Fibroblast of lung (primary cell): ENCODE measurements around the gene FAM135A. TPM values are rescaled to one million over a fixed set of nuclear protein-coding genes. Genes with fewer than 3 reads are reported as not detected.

ENCODE experiments used
- DNase-seq, 2 donors: peaks; one replicate each; pipeline versions ENCODE4 v3.0.0 to v3.0.0-alpha.2; 2010; ENCODE audit warnings: low read depth in 2 of 2
- H2AFZ ChIP-seq: 2 replicates; pipeline ENCODE4 v1.5.1; 2012; ENCODE audit warnings: low read length, control low read depth, inconsistent platforms
- H3K27ac ChIP-seq: 2 replicates; pipeline ENCODE4 v1.5.1; 2011; ENCODE audit warnings: low read length, control low read depth; ENCODE audit not compliant: insufficient read depth
- H3K27me3 ChIP-seq: 2 replicates; pipeline ENCODE4 v1.5.1; 2011; ENCODE audit warnings: mild to moderate bottlenecking, low read length; ENCODE audit not compliant: control insufficient read depth, insufficient read depth
- H3K36me3 ChIP-seq: 2 replicates; pipeline ENCODE4 v1.5.1; 2011; ENCODE audit warnings: low read length; ENCODE audit not compliant: control insufficient read depth, insufficient read depth
- H3K4me1 ChIP-seq: 2 replicates; pipeline ENCODE4 v1.5.1; 2011; ENCODE audit warnings: low read length; ENCODE audit not compliant: control insufficient read depth, insufficient read depth; ENCODE audit errors: extremely low read depth
- H3K4me2 ChIP-seq: 2 replicates; pipeline ENCODE4 v1.5.1; 2011; ENCODE audit warnings: low read length, control low read depth; ENCODE audit not compliant: insufficient read depth; ENCODE audit errors: extremely low read depth
- H3K4me3 ChIP-seq, 4 experiments: fragments of 200-600 bp in 1 of 4; sonication (generic) in 1 of 4; replicated peaks in 1 of 4; 2 replicates each; pipeline ENCODE4 v1.5.1; 2011 to 2016; ENCODE audit warnings: low read length in 4 of 4, low read depth in 3 of 4, mild to moderate bottlenecking in 3 of 4, control low read depth in 2 of 4, inconsistent platforms in 1 of 4, mixed read lengths in 1 of 4; ENCODE audit not compliant: insufficient read depth in 1 of 4; ENCODE audit errors: control extremely low read depth in 1 of 4
- H3K79me2 ChIP-seq: 2 replicates; pipeline ENCODE4 v1.5.1; 2012; ENCODE audit warnings: mild to moderate bottlenecking, low read length, inconsistent platforms; ENCODE audit not compliant: control insufficient read depth, insufficient read depth
- H3K9ac ChIP-seq: 2 replicates; pipeline ENCODE4 v1.5.1; 2011; ENCODE audit warnings: mild to moderate bottlenecking, low read length, control low read depth; ENCODE audit not compliant: insufficient read depth
- H3K9me3 ChIP-seq: 2 replicates; pipeline ENCODE4 v1.5.1; 2012; ENCODE audit warnings: low read depth, low read length; ENCODE audit not compliant: control insufficient read depth, insufficient read depth
- H4K20me1 ChIP-seq: 2 replicates; pipeline ENCODE4 v1.5.1; 2011; ENCODE audit warnings: low read length; ENCODE audit not compliant: control insufficient read depth, insufficient read depth; ENCODE audit errors: extremely low read depth
- CTCF ChIP-seq, 2 donors: IDR thresholded peaks in 1 of 2; conservative IDR thresholded peaks in 1 of 2; 1 replicate in 1 of 2; 2 replicates in 1 of 2; pipeline ENCODE4 v1.5.1; 2011 to 2012; ENCODE audit warnings: low read length in 2 of 2, control low read depth in 1 of 2, inconsistent platforms in 1 of 2, low read depth in 1 of 2, mild to moderate bottlenecking in 1 of 2
- EZH2 ChIP-seq: IDR thresholded peaks from 2 replicates; pipeline ENCODE4 v1.5.1; 2012; ENCODE audit warnings: low read length, control low read depth, mild to moderate bottlenecking; ENCODE audit errors: missing control alignments
- polyA plus RNA-seq, 2 donors: library from polyadenylated mRNA; depleted of rRNA in 1 of 2; stranded (reverse) in 1 of 2; unstranded in 1 of 2; fragments of >200 nt; gene quantifications; 2 replicates each; pipeline ENCODE4 v1.2.1, GENCODE V29; 2011 to 2012; ENCODE audit warnings: missing spikeins in 1 of 2
- total RNA-seq: library from RNA; depleted of rRNA; stranded (reverse); fragments of >200 nt; gene quantifications from 2 replicates; pipeline ENCODE4 v1.2.1, GENCODE V29; 2014

FAM135A gene
- total and polyA plus RNA-seq, 2 donors (not counting 1 experiment from before 2014, with no cell fraction given): 7.1 to 10.2 TPM

GRCh38 chr6:70388814-70389213 lies 24.5 kb upstream of the FAM135A start:
- Histone ChIP-seq H3K36me3 (no peaks in the 10 kb centered on the region), H4K20me1 (no peaks in the 10 kb centered on the region), H3K4me2 (no peak overlapping the region), H2AFZ (no peak overlapping the region), H3K4me1 (no peaks in the 10 kb centered on the region), H3K4me3 (no peak overlapping the region), H3K9me3 (no peaks in the 10 kb centered on the region), H3K9ac (no peak overlapping the region), H3K27ac (no peak overlapping the region), H3K27me3 (peaks cover 4% of the 10 kb centered on the region), H3K79me2 (no peaks in the 10 kb centered on the region)
- TF ChIP-seq CTCF (conservative IDR thresholded peaks at IDR 0.05 in 1 of 2, IDR thresholded peaks at IDR 0.05 in 1 of 2; ENCODE audit: low read depth in 1 of 2, low read length in 2 of 2) (no peak), EZH2 (no peak)
- DNase-seq: no peak

- Histone ChIP-seq H2AFZ (no peak overlapping the region), H4K20me1 (no peaks in the 10 kb centered on the region), H3K27me3 (peaks cover 4% of the 10 kb centered on the region), H3K9ac (no peak overlapping the region), H3K79me2 (no peaks in the 10 kb centered on the region), H3K27ac (no peak overlapping the region), H3K4me1 (no peaks in the 10 kb centered on the region), H3K4me2 (no peak overlapping the region), H3K36me3 (no peaks in the 10 kb centered on the region), H3K9me3 (no peaks in the 10 kb centered on the region), H3K4me3 (no peak overlapping the region)
- TF ChIP-seq CTCF (conservative IDR thresholded peaks at IDR 0.05 in 1 of 2, IDR thresholded peaks at IDR 0.05 in 1 of 2; ENCODE audit: low read depth in 1 of 2, low read length in 2 of 2) (no peak), EZH2 (no peak)
- no peak for DNase-seq
Measured at GRCh38 chr6:70389261-70389660, 24.0 kb upstream of the FAM135A start.

- no peak overlapping the region for H3K4me2 ChIP-seq
- H2AFZ ChIP-seq: no peak overlapping the region
- no peak overlapping the region for H3K27ac ChIP-seq
- DNase-seq: no peak
- TF ChIP-seq CTCF (conservative IDR thresholded peaks at IDR 0.05 in 1 of 2, IDR thresholded peaks at IDR 0.05 in 1 of 2; ENCODE audit: low read depth in 1 of 2, low read length in 2 of 2): no peak
- no peak for TF ChIP-seq EZH2
- no peaks in the 10 kb centered on the region for H3K4me1 ChIP-seq
- H3K9me3 ChIP-seq: no peaks in the 10 kb centered on the region
- H3K4me3 ChIP-seq: no peak overlapping the region
- H4K20me1 ChIP-seq: no peaks in the 10 kb centered on the region
- no peaks in the 10 kb centered on the region for H3K79me2 ChIP-seq
- H3K36me3 ChIP-seq: no peaks in the 10 kb centered on the region
- H3K9ac ChIP-seq: no peak overlapping the region
- H3K27me3 ChIP-seq: peaks cover 4% of the 10 kb centered on the region
Measured at GRCh38 chr6:70390067-70390466, 23.2 kb upstream of the FAM135A start.
